Activated CD8-positive, alpha-beta memory T cell treated with anti-CD3 and anti-CD28 coated beads for 24 hours (primary cell): ENCODE results near the gene GON4L.
"Not testable (repeated sequence)": the region's sequence is repeated elsewhere in the genome, so short reads cannot be mapped to it uniquely, and the experiment has no call there.

Source experiments
- DNase-seq: peaks from one replicate; pipeline ENCODE4 v3.0.0-alpha.2; 2020

Gene GON4L

DNA sequence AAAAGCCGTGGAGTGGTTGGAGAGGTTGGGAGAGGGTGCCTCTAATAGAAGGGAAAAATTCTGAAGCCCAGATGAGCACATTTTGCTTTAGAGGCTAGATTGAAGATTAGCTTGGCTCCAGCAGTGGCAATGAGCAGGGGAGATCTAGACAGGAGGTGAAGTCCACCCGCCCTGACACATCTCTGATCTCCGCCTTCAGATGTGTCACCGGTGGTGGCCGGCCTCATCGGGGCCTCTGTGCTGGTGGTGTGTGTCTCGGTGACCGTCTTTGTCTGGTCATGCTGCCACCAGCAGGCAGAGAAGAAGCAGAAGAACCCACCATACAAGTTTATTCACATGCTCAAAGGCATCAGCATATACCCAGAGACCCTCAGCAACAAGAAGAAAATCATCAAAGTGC lies 10.8 kb upstream of the GON4L start:
- no peak for DNase-seq

DNA sequence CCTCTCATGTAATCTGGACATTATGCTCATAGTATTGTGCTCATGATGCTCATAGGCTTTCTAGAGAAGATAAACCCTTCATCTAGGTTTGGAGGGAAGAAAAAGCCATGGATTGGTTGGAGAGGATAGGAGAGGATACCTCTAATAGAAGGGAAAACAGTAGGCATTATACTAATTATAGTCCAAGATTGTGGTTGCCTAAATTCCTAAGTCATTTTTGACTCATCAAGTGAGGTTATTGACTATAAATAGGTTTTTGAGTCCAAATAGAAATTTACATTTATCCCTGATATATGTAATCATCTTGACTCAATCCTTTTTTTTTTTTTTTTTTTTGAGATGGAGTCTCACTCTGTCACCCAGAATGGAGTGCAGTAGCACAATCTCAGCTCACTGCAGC lies 7.4 kb upstream of the GON4L start:
- DNase-seq, result no peak

GRCh38 chr1:155861896-155862295 lies 4.9 kb upstream of the GON4L start:
- DNase-seq, result no peak

- DNase-seq, result no peak
Measured at GRCh38 chr1:155860970-155861510, 4.0 kb upstream of the GON4L start.

DNA sequence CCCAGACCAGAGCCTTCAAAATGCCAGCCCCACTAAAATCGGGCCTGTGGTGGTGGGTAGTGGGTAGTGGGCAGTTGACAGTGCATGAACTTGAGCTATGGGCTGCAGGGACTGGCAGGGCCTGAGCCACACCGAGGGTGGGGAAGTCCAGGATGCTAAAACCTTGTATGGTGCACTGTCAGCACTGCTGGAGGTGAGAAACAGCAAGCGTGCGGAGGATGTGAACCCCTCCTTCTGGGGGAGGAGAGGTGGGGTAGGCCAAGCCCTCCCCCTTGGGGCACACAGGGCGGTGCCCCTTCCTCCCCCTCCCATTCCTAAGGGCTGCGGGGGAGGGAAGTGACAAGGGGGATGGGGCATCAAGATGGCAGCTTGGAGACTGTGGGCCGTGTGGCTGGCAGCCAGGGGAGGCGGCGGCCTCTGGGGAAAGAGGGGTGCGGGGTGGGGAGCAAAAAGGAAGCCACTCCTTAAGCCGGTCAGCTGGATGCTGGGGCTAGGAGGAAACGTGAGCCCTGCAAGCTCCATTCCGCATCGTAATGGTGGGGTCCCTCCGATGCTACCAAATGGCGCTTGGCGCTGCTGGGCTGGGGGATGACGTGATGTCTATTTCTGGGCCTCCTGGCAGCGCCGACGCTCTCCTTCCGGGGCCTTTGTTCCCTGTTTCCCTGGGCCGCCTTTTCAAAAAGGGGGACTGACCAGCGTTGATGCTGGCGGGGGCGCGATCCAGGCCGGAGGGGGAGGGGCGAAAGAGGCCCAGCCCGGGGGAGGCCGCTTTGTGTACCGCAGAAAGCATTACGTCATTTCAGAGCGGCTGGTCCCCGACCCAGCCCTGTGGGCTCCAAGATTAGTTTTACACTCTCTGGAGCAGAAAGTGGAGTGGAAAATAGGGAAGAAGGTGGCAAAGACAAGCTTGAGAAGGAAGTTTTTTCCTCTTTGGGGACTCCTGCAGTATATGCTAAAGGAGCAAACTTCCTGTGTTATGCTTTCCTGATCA lies 3.2 kb upstream of the GON4L start:
- DNase-seq, result peak; percentile 80

DNA sequence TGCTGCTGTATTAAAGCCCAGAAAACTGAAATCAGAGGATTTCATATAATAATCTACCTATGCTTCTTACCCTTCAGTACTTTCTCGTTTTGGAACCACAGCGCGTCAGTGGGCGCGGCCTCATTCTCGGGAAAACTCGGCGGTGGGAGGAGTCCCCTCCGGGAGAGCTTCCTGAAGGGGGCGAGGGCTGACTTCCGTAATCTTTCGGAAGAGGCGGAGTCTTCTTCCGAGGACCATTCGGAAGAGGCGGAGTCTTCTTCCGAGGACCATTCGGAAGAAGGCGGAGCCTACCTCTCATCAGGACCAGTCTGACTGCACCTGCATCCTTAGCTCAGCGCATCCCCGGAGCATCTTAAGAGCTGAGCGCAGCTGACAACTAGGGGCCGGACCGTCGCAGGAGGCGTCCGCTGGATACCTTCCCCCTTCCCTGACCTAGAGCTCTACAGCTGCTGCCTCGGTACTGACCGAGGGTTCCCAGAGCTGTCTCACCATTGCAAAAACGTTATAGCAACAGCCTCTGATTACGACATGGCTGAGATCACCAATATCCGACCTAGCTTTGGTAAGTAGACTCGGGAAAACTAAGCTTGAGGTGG lies 2.3 kb upstream of the GON4L start, which contains the start of gene SYT11:
Gene SYT11 (plus strand): TSS at position 334 of the 596 bp plus-strand sequence. CDS start 195 bp downstream, at position 529.
- peak; percentile 96 for DNase-seq

- DNase-seq, result peak; percentile 71
Measured at GRCh38 chr1:155858800-155859233, 1.8 kb upstream of the GON4L start.

GRCh38 chr1:155856257-155856974 lies 598 bp downstream of the GON4L start:
- no peak for DNase-seq

- no peak for DNase-seq
Measured at GRCh38 chr1:155850345-155850744, 6.7 kb downstream of the GON4L start.

DNA sequence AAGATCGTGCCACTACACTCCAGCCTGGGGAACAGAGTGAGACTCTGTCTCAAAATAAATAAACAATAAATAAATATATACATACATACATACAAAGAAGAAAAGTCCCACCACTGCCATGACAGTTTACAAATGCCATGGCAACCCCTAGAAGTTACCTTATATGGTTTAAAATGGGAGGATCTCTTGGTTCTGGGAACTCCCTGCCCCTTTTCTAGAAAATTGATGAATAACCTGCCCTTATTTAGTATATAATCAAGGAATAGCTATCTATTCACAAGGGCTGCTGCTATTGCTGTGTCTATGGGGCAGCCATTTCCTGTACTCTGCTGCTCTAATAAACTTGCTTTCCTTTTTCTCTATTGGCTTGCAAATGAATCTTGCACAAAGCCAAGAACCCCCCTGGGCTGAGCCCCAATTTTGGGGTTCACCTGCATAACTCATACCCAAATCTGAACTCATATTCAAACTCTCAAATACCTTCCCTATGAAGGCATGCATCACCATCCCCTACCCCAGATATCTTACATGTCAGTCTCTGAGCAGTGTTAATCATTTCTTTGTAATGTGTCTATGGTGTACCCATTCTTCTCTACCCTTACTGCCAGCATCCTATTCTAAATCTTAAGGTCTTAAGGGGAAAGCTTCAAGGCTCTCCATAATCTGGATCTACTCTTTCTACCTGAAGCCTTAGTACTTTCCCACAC lies 9.0 kb downstream of the GON4L start:
- DNase-seq, result no peak

DNA sequence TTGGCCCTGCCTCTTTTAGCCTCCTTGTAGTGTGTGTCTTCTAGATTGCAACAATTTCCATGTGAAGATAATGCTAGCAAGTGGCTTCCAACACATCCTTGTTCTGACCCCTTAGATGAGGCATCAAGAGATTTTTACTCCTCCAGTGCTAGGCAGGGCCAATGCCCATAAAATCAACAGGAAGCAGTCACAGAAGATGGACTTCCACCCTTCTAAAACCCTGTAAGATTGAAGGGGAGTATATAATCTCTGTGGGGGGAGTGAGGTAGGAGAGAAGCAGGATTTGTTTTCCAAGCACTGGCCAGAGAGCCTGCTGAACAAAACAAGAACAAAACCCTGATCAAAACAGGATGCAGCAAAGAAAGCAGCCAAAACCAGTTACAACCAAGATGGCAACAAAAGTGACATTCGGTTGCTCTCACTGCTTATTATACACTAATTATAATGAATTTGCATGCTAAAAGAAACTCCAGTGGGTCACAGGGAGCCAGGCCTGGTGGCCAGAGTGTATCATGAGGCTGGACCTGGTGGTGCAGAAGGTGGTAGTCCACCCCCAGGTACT lies 12.1 kb downstream of the GON4L start:
- no peak for DNase-seq

- no peak for DNase-seq
Measured at GRCh38 chr1:155840386-155840785, 16.6 kb downstream of the GON4L start.

DNA sequence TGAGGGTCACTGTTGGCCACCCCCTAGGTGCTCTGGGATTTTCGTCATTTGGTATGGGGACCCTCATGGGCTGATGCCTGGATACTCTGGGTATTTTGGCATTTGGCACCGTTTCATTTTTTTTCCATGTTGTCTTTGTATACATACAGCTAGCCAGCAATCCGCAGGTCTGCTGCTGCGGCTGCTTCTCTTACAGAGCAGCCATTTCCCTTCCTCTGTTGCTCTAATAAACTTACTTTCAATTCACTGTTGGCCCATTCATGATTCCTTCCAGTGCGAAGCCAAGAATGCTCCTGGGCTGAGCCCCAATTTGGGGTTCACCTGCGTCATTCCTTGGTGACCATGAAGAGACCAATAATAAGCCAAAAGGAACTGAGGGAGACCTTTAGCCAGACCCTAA lies 21.5 kb downstream of the GON4L start:
- no peak for DNase-seq

GRCh38 chr1:155834927-155835399 lies 22.1 kb downstream of the GON4L start:
- DNase-seq, result not testable (repeated sequence)

- DNase-seq, result peak; percentile 32
Measured at GRCh38 chr1:155834296-155834926, 22.6 kb downstream of the GON4L start.

DNA sequence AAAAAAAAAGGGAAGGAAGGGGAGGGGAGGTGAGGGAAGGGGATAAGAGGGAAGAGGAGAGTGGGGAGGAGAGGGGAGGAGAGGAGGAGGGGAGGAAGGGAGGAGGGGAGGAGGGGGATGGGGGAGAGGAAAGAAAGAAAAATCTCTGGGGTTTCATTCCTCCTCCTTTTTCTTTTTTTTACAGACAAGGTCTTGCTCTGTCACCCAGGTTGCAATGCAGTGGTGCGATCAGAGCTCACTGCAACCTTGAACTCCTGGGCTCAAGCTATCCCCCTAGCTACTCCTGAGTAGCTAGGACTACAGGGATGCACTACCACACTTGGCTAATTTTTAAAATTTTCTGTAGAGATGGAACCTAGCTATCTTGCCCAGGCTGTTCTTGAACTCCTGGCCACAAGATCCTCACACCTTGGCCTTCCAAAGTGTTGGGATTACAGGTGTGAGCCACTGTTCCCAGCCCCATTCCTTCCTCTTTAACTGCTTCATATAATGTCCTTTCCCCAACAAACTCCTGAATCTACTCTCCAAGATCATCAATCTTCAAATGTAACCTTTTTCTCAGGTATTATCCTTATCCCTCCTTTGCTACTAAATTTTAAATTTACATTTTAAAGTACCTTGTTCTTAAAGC lies 23.2 kb downstream of the GON4L start:
- DNase-seq, result no peak

GRCh38 chr1:155831279-155831976 lies 25.6 kb downstream of the GON4L start:
- DNase-seq, result no peak

- DNase-seq, result peak; percentile 26
Measured at GRCh38 chr1:155827450-155827849, 29.6 kb downstream of the GON4L start.

DNA sequence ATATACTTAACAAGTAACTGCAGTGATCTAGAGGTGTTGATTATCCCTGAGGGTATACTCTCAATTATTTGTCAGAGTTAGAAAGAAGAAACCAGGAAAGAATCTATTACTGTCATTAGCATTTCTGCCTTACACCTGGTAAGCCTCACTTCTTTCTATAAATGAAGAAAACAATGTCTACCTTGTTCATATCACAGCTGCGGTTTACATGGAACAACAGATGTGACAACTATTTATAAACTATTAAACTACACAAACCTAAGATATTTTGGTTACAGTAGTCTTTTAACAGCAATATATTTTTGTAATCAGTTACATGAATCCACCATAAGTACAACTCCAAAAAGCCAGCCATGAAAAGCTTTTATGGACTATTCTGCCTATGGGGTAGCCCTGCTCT lies 40.7 kb downstream of the GON4L start:
- DNase-seq, result no peak

- no peak for DNase-seq
Measured at GRCh38 chr1:155813672-155814071, 43.3 kb downstream of the GON4L start.
